PC-3 (cell line): ENCODE data around the gene HECW1. TPM values are rescaled to one million over a fixed set of nuclear protein-coding genes. Genes with fewer than 3 reads are reported as not detected.

ENCODE experiments used
- ATAC-seq: fragments of 200-7000 bp; cut with Tn5 transposase; 2 replicates; pipeline ENCODE4 v1.9.1; 2020; ENCODE audit warnings: mild to moderate bottlenecking, moderate library complexity
- BruUV-seq: library from RNA; stranded (reverse); fragments of 400-500 nt; replicated peaks from 2 replicates; lab custom pipeline; 2021; lab: Mats Ljungman, UMichigan
- CTCF ChIA-PET: fragments of 300-600 bp; sonication (Branson Sonifier 250); formaldehyde crosslinking; loops from one replicate; lab custom pipeline; 2022; ENCODE audit warnings: antibody characterized with exemption; lab: Charles Lee
- POLR2A ChIA-PET: fragments of 300-600 bp; sonication (Branson Sonifier 250); formaldehyde crosslinking; loops from one replicate; lab custom pipeline; 2022; ENCODE audit warnings: antibody characterized with exemption; ENCODE audit not compliant: unreplicated experiment; lab: Charles Lee
- DNase-seq: peaks from one replicate; pipeline ENCODE4 v3.0.0-alpha.2; 2015
- H2AFZ ChIP-seq: fragments of 300-600 bp; sonication (generic); 2 replicates; pipeline ENCODE4 v1.6.0; 2016; ENCODE audit warnings: antibody characterized with exemption, low read length
- H3F3A ChIP-seq: fragments of 300-600 bp; sonication (generic); one replicate; pipeline ENCODE4 v1.6.0; 2017; ENCODE audit warnings: antibody characterized with exemption, low read length, control low read depth, mild to moderate bottlenecking; ENCODE audit not compliant: unreplicated experiment
- H3K27ac ChIP-seq: fragments of 300-600 bp; sonication (generic); 2 replicates; pipeline ENCODE4 v1.5.1; 2016; ENCODE audit warnings: mild to moderate bottlenecking, low read length
- H3K27me3 ChIP-seq: fragments of 300-600 bp; sonication (generic); 2 replicates; pipeline ENCODE4 v1.6.1; 2016; ENCODE audit warnings: low read length, mixed read lengths
- H3K36me3 ChIP-seq: fragments of 300-600 bp; sonication (generic); 2 replicates; pipeline ENCODE4 v1.6.1; 2016; ENCODE audit warnings: low read depth, mixed run types, low read length, mixed read lengths
- H3K4me1 ChIP-seq: fragments of 300-600 bp; sonication (generic); 2 replicates; pipeline ENCODE4 v1.5.1; 2016; ENCODE audit warnings: low read length; ENCODE audit not compliant: insufficient read depth
- H3K4me2 ChIP-seq: fragments of 300-600 bp; sonication (generic); 2 replicates; pipeline ENCODE4 v1.6.0; 2016; ENCODE audit warnings: low read length
- H3K4me3 ChIP-seq: fragments of 300-600 bp; sonication (generic); 2 replicates; pipeline ENCODE4 v1.5.1; 2016; ENCODE audit warnings: mild to moderate bottlenecking, low read length, mixed read lengths
- H3K79me2 ChIP-seq: fragments of 300-600 bp; sonication (generic); 2 replicates; pipeline ENCODE4 v1.6.1; 2017; ENCODE audit warnings: low read length, mixed read lengths
- H3K9ac ChIP-seq: fragments of 300-600 bp; sonication (generic); 2 replicates; pipeline ENCODE4 v1.6.0; 2016; ENCODE audit warnings: mild to moderate bottlenecking, low read length
- H3K9me2 ChIP-seq: fragments of 300-600 bp; sonication (generic); replicated peaks from 2 replicates; pipeline ENCODE4 v1.6.1; 2016; ENCODE audit warnings: mixed run types, low read length, mixed read lengths
- H3K9me3 ChIP-seq: fragments of 300-600 bp; sonication (generic); 2 replicates; pipeline ENCODE4 v1.6.1; 2016; ENCODE audit warnings: low read length, mixed read lengths
- H4K20me1 ChIP-seq: fragments of 300-600 bp; sonication (generic); 2 replicates; pipeline ENCODE4 v1.6.1; 2016; ENCODE audit warnings: low read length, mixed read lengths
- CTCF ChIP-seq: fragments of 300-600 bp; sonication (generic); conservative IDR thresholded peaks from 2 replicates; pipeline ENCODE4 v1.5.1; 2017; ENCODE audit warnings: antibody characterized with exemption, low read depth, mild to moderate bottlenecking, low read length
- EZH2 ChIP-seq: fragments of 300-600 bp; sonication (generic); IDR thresholded peaks from one replicate; pipeline ENCODE4 v1.6.1; 2017; ENCODE audit warnings: antibody characterized with exemption, mild to moderate bottlenecking, low read length; ENCODE audit not compliant: unreplicated experiment
- EZH2phosphoT487 ChIP-seq: fragments of 300-600 bp; sonication (generic); IDR thresholded peaks from 2 replicates; pipeline ENCODE4 v1.6.1; 2018; ENCODE audit warnings: mild to moderate bottlenecking, antibody characterized with exemption, low read length, borderline replicate concordance
- intact Hi-C: fragments of 100-400 bp; cut with micrococcal nuclease; formaldehyde crosslinking; loops from 2 replicates; pipeline ENCODE4 v1.9.0; 2023
- total RNA-seq: library from RNA; depleted of rRNA; stranded (reverse); fragments of >200 nt; gene quantifications from 2 replicates; pipeline ENCODE4 v1.2.3, GENCODE V29; 2014

The HECW1 gene
- total RNA-seq, 1 experiment from 2014 or later, result 3.0 TPM

- POLR2A ChIA-PET, result no interaction called here
- Histone ChIP-seq H3K79me2 (no peaks in the 10 kb centered on the region), H3K9me2 (no peaks in the 10 kb centered on the region), H3K4me1 (no peaks in the 10 kb centered on the region), H3K36me3 (no peaks in the 10 kb centered on the region), H4K20me1 (no peaks in the 10 kb centered on the region), H3K27me3 (no peaks in the 10 kb centered on the region), H3F3A (no peaks in the 10 kb centered on the region), H2AFZ (no peak overlapping the region), H3K4me2 (no peak overlapping the region), H3K9ac (no peak overlapping the region), H3K9me3 (no peaks in the 10 kb centered on the region), H3K4me3 (no peak overlapping the region), H3K27ac (no peak overlapping the region)
- intact Hi-C loops, result no loop called here
- TF ChIP-seq EZH2, result no peak
- TF ChIP-seq EZH2phosphoT487, result no peak
- TF ChIP-seq CTCF, result no peak
- CTCF ChIA-PET, result no interaction called here
- no peak for ATAC-seq
- BruUV-seq, result no TSS peak
- no peak for DNase-seq
These were observed 7.5 kb upstream of the HECW1 start for GRCh38 chr7:43104874-43105520.

- Histone ChIP-seq H3K4me1 (no peaks in the 10 kb centered on the region), H2AFZ (no peak overlapping the region), H3K9me2 (no peaks in the 10 kb centered on the region), H3K9ac (no peak overlapping the region), H3K36me3 (no peaks in the 10 kb centered on the region), H3F3A (no peaks in the 10 kb centered on the region), H3K27ac (no peak overlapping the region), H3K9me3 (no peaks in the 10 kb centered on the region), H3K4me2 (no peak overlapping the region), H4K20me1 (no peaks in the 10 kb centered on the region), H3K79me2 (no peaks in the 10 kb centered on the region), H3K27me3 (no peaks in the 10 kb centered on the region), H3K4me3 (no peak overlapping the region)
- DNase-seq (peak; percentile 38), ATAC-seq (no peak)
- ChIA-PET CTCF (no interaction called here), POLR2A (no interaction called here)
- no TSS peak for BruUV-seq
- intact Hi-C loops, result no loop called here
- no peak for TF ChIP-seq EZH2phosphoT487
- no peak for TF ChIP-seq EZH2
- no peak for TF ChIP-seq CTCF
These were observed 6.8 kb upstream of the HECW1 start for GRCh38 chr7:43105521-43106120.
